IMR-90 (cell line): ENCODE data around the gene MYL10. TPM values are rescaled to one million over a fixed set of nuclear protein-coding genes. Genes with fewer than 3 reads are reported as not detected.

Experiments used
- ATAC-seq: fragments of 200-7000 bp; cut with Tn5 transposase; 2 replicates; pipeline ENCODE4 v1.9.1; 2020; ENCODE audit warnings: low read depth, mild to moderate bottlenecking, moderate library complexity
- BruUV-seq: library from RNA; stranded (reverse); fragments of 400-500 nt; replicated peaks from 2 replicates; lab custom pipeline; 2021; lab: Mats Ljungman, UMichigan
- CTCF ChIA-PET: fragments of 300-600 bp; formaldehyde crosslinking; extraction: SDS; loops from one replicate; lab custom pipeline; 2021; ENCODE audit warnings: antibody characterized with exemption; lab: Yijun Ruan, JAX
- POLR2A ChIA-PET: fragments of 300-600 bp; sonication (Branson Sonifier 250); formaldehyde crosslinking; loops from one replicate; lab custom pipeline; 2022; ENCODE audit warnings: antibody characterized with exemption; ENCODE audit not compliant: unreplicated experiment; lab: Charles Lee
- DNase-seq: peaks from one replicate; pipeline ENCODE4 v3.0.0; 2013
- H2AFZ ChIP-seq: replicated peaks from 2 replicates; pipeline ENCODE3; 2013; ENCODE audit warnings: low read length, mild to moderate bottlenecking; ENCODE audit not compliant: poor library complexity
- H2AK5ac ChIP-seq: 2 replicates; pipeline ENCODE4 v1.6.1; 2013; ENCODE audit warnings: low read depth, low read length, inconsistent platforms
- H2AK9ac ChIP-seq: replicated peaks from 2 replicates; pipeline ENCODE3; 2013; ENCODE audit warnings: mild to moderate bottlenecking, low read depth, low read length, moderate library complexity; ENCODE audit not compliant: poor library complexity
- H2BK120ac ChIP-seq: 2 replicates; pipeline ENCODE4 v1.6.1; 2013; ENCODE audit warnings: low read depth, low read length, inconsistent platforms
- H2BK15ac ChIP-seq: 3 replicates; pipeline ENCODE4 v1.6.1; 2013; ENCODE audit warnings: low read depth, low read length, inconsistent platforms
- H2BK20ac ChIP-seq: 2 replicates; pipeline ENCODE4 v1.6.1; 2013; ENCODE audit warnings: low read depth, mild to moderate bottlenecking, inconsistent platforms, low read length, moderate library complexity
- H2BK5ac ChIP-seq: 2 replicates; pipeline ENCODE4 v1.6.1; 2013; ENCODE audit warnings: mild to moderate bottlenecking, low read depth, low read length, inconsistent platforms; ENCODE audit not compliant: poor library complexity, severe bottlenecking
- H3K14ac ChIP-seq: replicated peaks from 2 replicates; pipeline ENCODE4 v1.6.1; 2013; ENCODE audit warnings: low read depth, low read length, inconsistent platforms
- H3K18ac ChIP-seq: 2 replicates; pipeline ENCODE4 v1.6.1; 2013; ENCODE audit warnings: low read depth, low read length, control low read depth
- H3K23ac ChIP-seq: 2 replicates; pipeline ENCODE4 v1.6.1; 2013; ENCODE audit warnings: low read depth, low read length, inconsistent platforms
- H3K27ac ChIP-seq: 2 replicates; pipeline ENCODE4 v1.5.1; 2013; ENCODE audit warnings: mild to moderate bottlenecking, control low read depth, low read length; ENCODE audit not compliant: insufficient read depth
- H3K27me3 ChIP-seq: 2 replicates; pipeline ENCODE4 v1.6.1; 2013; ENCODE audit warnings: low read length; ENCODE audit not compliant: control insufficient read depth, insufficient read depth
- H3K36me3 ChIP-seq: 2 replicates; pipeline ENCODE4 v1.6.1; 2013; ENCODE audit warnings: low read length, mixed read lengths; ENCODE audit not compliant: control insufficient read depth, insufficient read depth
- H3K4ac ChIP-seq: 2 replicates; pipeline ENCODE4 v1.6.1; 2013; ENCODE audit warnings: low read depth, low read length, inconsistent platforms
- H3K4me1 ChIP-seq: 2 replicates; pipeline ENCODE4 v1.6.1; 2013; ENCODE audit warnings: low read length, mixed read lengths; ENCODE audit not compliant: control insufficient read depth, insufficient read depth
- H3K4me2 ChIP-seq: 2 replicates; pipeline ENCODE4 v1.6.1; 2013; ENCODE audit warnings: low read depth, mild to moderate bottlenecking, control low read depth, low read length, moderate library complexity
- H3K4me3 ChIP-seq: 2 replicates; pipeline ENCODE4 v1.5.1; 2013; ENCODE audit warnings: low read depth, mild to moderate bottlenecking, control low read depth, low read length, moderate library complexity; ENCODE audit not compliant: insufficient read depth
- H3K56ac ChIP-seq: 2 replicates; pipeline ENCODE4 v1.6.1; 2013; ENCODE audit warnings: low read length, inconsistent platforms; ENCODE audit not compliant: insufficient read depth; ENCODE audit errors: extremely low read depth
- H3K79me1 ChIP-seq, 2 experiments: 2 replicates each; pipeline ENCODE4 v1.6.1; 2013; ENCODE audit warnings: low read length in 2 of 2, inconsistent platforms in 1 of 2, low read depth in 1 of 2
- H3K9ac ChIP-seq: 2 replicates; pipeline ENCODE4 v1.6.1; 2013; ENCODE audit warnings: low read depth, low read length, control low read depth
- H3K9me1 ChIP-seq: 2 replicates; pipeline ENCODE4 v1.6.1; 2013; ENCODE audit warnings: low read length, inconsistent platforms; ENCODE audit not compliant: insufficient read depth
- H3K9me3 ChIP-seq: 2 replicates; pipeline ENCODE4 v1.6.1; 2013; ENCODE audit warnings: low read length; ENCODE audit not compliant: control insufficient read depth, insufficient read depth
- H4K20me1 ChIP-seq: 2 replicates; pipeline ENCODE4 v1.6.1; 2013; ENCODE audit warnings: low read length, inconsistent platforms; ENCODE audit not compliant: insufficient read depth
- H4K5ac ChIP-seq: 2 replicates; pipeline ENCODE4 v1.6.1; 2013; ENCODE audit warnings: mild to moderate bottlenecking, low read depth, low read length, control low read depth
- H4K8ac ChIP-seq, 2 experiments: 2 replicates each; pipeline ENCODE4 v1.6.1; 2013; ENCODE audit warnings: low read depth in 2 of 2, low read length in 2 of 2, control low read depth in 1 of 2, inconsistent platforms in 1 of 2
- H4K91ac ChIP-seq: 2 replicates; pipeline ENCODE4 v1.6.1; 2013; ENCODE audit warnings: low read depth, low read length, inconsistent platforms; ENCODE audit not compliant: insufficient read depth
- BHLHE40 ChIP-seq: fragments of 150-350 bp; IDR thresholded peaks from 2 replicates; pipeline ENCODE4 v1.6.1; 2016; ENCODE audit warnings: mild to moderate bottlenecking, low read depth, low read length
- CEBPB ChIP-seq: IDR thresholded peaks from 2 replicates; pipeline ENCODE4 v1.6.1; 2012; ENCODE audit warnings: low read depth, low read length, improper control_type of control experiment
- FOS ChIP-seq: fragments of 150-350 bp; IDR thresholded peaks from 2 replicates; pipeline ENCODE4 v1.6.1; 2016; ENCODE audit warnings: low read depth, low read length
- MAFK ChIP-seq: IDR thresholded peaks from 2 replicates; pipeline ENCODE4 v1.6.1; 2012; ENCODE audit warnings: low read depth, low read length, improper control_type of control experiment
- MAZ ChIP-seq: IDR thresholded peaks from 2 replicates; pipeline ENCODE4 v1.6.1; 2012; ENCODE audit warnings: low read depth, mild to moderate bottlenecking, low read length, improper control_type of control experiment, moderate library complexity, borderline replicate concordance
- MXI1 ChIP-seq: IDR thresholded peaks from 2 replicates; pipeline ENCODE4 v1.6.1; 2012; ENCODE audit warnings: low read depth, mild to moderate bottlenecking, low read length, moderate library complexity, borderline replicate concordance
- POLR2A ChIP-seq: IDR thresholded peaks from 2 replicates; pipeline ENCODE4 v1.6.1; 2012; ENCODE audit warnings: mild to moderate bottlenecking, low read depth, low read length
- RAD21 ChIP-seq: IDR thresholded peaks from 2 replicates; pipeline ENCODE4 v1.6.1; 2012; ENCODE audit warnings: low read length, improper control_type of control experiment
- RCOR1 ChIP-seq: IDR thresholded peaks from 2 replicates; pipeline ENCODE4 v1.6.1; 2012; ENCODE audit warnings: mild to moderate bottlenecking, low read length, improper control_type of control experiment; ENCODE audit not compliant: insufficient replicate concordance
- RFX5 ChIP-seq: IDR thresholded peaks from 2 replicates; pipeline ENCODE4 v1.8.0; 2012; ENCODE audit warnings: low read depth, mild to moderate bottlenecking, low read length, moderate library complexity
- SMC3 ChIP-seq: fragments of 150-350 bp; IDR thresholded peaks from 2 replicates; pipeline ENCODE4 v1.6.1; 2016; ENCODE audit warnings: low read depth, mild to moderate bottlenecking, antibody characterized with exemption, low read length, moderate library complexity
- USF2 ChIP-seq: fragments of 150-350 bp; IDR thresholded peaks from 2 replicates; pipeline ENCODE4 v1.6.1; 2017; ENCODE audit warnings: mild to moderate bottlenecking, antibody characterized with exemption, low read length, low read depth
- WGBS, 2 experiments: methylation state at CpG; one replicate each; pipeline versions ENCODE4 v1.1.5 to v1.1.7; 2013; ENCODE audit warnings: missing lambda C conversion rate in 2 of 2; ENCODE audit not compliant: insufficient read length in 1 of 2; ENCODE audit errors: extremely low coverage in 2 of 2; 5-methylcytosine and 5-hydroxymethylcytosine counted together
- dilution Hi-C: fragments of 300-500 bp; cut with HindIII; formaldehyde crosslinking; loops from one replicate; pipeline ENCODE4 v1.14.3; 2018; ENCODE audit warnings: low sequenced_read_pairs; ENCODE audit not compliant: unreplicated experiment
- in situ Hi-C: fragments of 300-500 bp; cut with MboI; formaldehyde crosslinking; loops from 3 replicates; pipeline ENCODE4 v1.14.3; 2019; ENCODE audit warnings: low sequenced_read_pairs, inconsistent platforms, mixed read lengths
- intact Hi-C: fragments of 100-400 bp; cut with micrococcal nuclease; formaldehyde crosslinking; loops from 2 replicates; pipeline ENCODE4 v1.10.0; 2022
- polyA plus RNA-seq, 3 experiments: library from polyadenylated mRNA; depleted of rRNA; stranded (reverse); fragments of >200 nt; gene quantifications; 2 replicates each; pipeline ENCODE4 v1.2.3, GENCODE V29; 2012; ENCODE audit warnings: low replicate concordance in 1 of 3
- total RNA-seq: library from RNA; depleted of rRNA; stranded (reverse); fragments of >200 nt; gene quantifications from 2 replicates; pipeline ENCODE4 v1.2.3, GENCODE V29; 2012
- TF ChIP-seq, protein P1 (sequence below): fragments of 150-350 bp; IDR thresholded peaks from 2 replicates; pipeline ENCODE4 v1.6.1; 2016; ENCODE audit warnings: low read depth, mild to moderate bottlenecking, low read length, moderate library complexity, borderline replicate concordance

Gene MYL10
- total and polyA plus RNA-seq, 2 of the 4 experiments (the other 2 are of a cell fraction) = not detected

DNA sequence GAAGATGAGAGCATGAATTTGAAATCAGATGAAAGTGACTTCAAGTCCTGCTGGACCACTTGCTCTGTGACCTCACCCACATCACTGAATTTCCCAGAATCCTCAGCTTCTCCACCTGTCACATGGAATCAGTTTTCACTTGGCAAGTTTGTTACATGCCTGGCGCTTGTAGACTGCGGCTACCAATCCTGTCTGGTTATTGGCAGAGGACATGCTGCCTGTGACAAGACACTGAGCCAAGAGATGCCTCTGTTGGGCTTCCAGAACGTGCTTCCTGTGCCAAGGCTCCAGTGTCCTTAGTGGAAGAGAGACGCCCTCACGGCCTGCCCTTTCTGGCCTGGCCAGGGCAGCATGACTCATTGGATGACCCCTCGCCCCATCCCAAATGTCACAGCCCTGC is 4.4 kb upstream of the MYL10 start:
- Histone ChIP-seq H3K4me2 (no peak overlapping the region), H3K14ac (no peak overlapping the region), H3K27ac (no peak overlapping the region), H3K9ac (no peak overlapping the region), H3K4ac (no peak overlapping the region), H2BK15ac (no peak overlapping the region), H2BK120ac (no peak overlapping the region), H2BK5ac (no peak overlapping the region), H2BK20ac (no peak overlapping the region), H3K9me3 (peaks cover 4% of the 10 kb centered on the region; the same call in 1 of the 2 replicates), H2AK5ac (no peak overlapping the region), H3K4me1 (no peaks in the 10 kb centered on the region), H4K5ac (no peak overlapping the region), H3K23ac (no peak overlapping the region), H3K79me1 (no peaks in the 10 kb centered on the region), H4K91ac (no peak overlapping the region), H3K36me3 (no peaks in the 10 kb centered on the region), H4K8ac (no peak overlapping the region), H4K20me1 (no peaks in the 10 kb centered on the region), H3K18ac (no peak overlapping the region), H3K27me3 (peaks cover 16% of the 10 kb centered on the region; the same call in 1 of the 2 replicates), H3K56ac (no peak overlapping the region), H3K4me3 (no peak overlapping the region), H2AK9ac (no peak overlapping the region), H3K9me1 (no peaks in the 10 kb centered on the region), H2AFZ (no peak overlapping the region)
- intact Hi-C loops = no loop called here
- TF ChIP-seq MAZ (no peak), MXI1 (no peak), MAFK (no peak), USF2 (no peak), POLR2A (no peak), RFX5 (no peak), CEBPB (no peak), FOS (no peak), RAD21 (no peak), BHLHE40 (no peak), SMC3 (no peak), RCOR1 (no peak)
- TF ChIP-seq, protein P1, sequence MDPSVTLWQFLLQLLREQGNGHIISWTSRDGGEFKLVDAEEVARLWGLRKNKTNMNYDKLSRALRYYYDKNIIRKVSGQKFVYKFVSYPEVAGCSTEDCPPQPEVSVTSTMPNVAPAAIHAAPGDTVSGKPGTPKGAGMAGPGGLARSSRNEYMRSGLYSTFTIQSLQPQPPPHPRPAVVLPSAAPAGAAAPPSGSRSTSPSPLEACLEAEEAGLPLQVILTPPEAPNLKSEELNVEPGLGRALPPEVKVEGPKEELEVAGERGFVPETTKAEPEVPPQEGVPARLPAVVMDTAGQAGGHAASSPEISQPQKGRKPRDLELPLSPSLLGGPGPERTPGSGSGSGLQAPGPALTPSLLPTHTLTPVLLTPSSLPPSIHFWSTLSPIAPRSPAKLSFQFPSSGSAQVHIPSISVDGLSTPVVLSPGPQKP = no peak
- in situ Hi-C loops = no loop called here
- DNase-seq (no peak), ATAC-seq (no peak)
- ChIA-PET CTCF (no interaction called here), POLR2A (no interaction called here)
- dilution Hi-C loops = no loop called here
- 67% methylated on average over 1 of the region's 6 CpGs; no CpG with 5 or more reads in 1 of the 2 experiments for WGBS, 2 experiments
- BruUV-seq = no TSS peak
